KMS-11 (cell line): ENCODE data around the gene LCE1E.

ENCODE experiments used
- H2AFZ ChIP-seq: fragments of 200-600 bp; sonication (generic); 2 replicates; pipeline ENCODE4 v1.6.1; 2016; ENCODE audit warnings: antibody characterized with exemption, mixed run types, low read depth
- H3K27ac ChIP-seq: fragments of 200-600 bp; sonication (generic); 2 replicates; pipeline ENCODE4 v1.6.1; 2016; ENCODE audit warnings: mild to moderate bottlenecking, mixed run types
- H3K27me3 ChIP-seq: fragments of 200-600 bp; sonication (generic); 2 replicates; pipeline ENCODE4 v1.6.1; 2017; ENCODE audit warnings: mild to moderate bottlenecking, low read depth, mixed run types, moderate library complexity; ENCODE audit not compliant: insufficient read depth
- H3K36me3 ChIP-seq: fragments of 200-600 bp; sonication (generic); 2 replicates; pipeline ENCODE4 v1.6.1; 2017; ENCODE audit warnings: mild to moderate bottlenecking, mixed run types; ENCODE audit not compliant: insufficient read depth
- H3K4me1 ChIP-seq: fragments of 200-600 bp; sonication (generic); 2 replicates; pipeline ENCODE4 v1.6.1; 2016; ENCODE audit warnings: mild to moderate bottlenecking, low read depth, mixed run types; ENCODE audit not compliant: poor library complexity, severe bottlenecking
- H3K4me2 ChIP-seq: fragments of 200-600 bp; sonication (generic); 2 replicates; pipeline ENCODE4 v1.7.0; 2016; ENCODE audit warnings: mild to moderate bottlenecking, mixed run types
- H3K4me3 ChIP-seq: fragments of 200-600 bp; sonication (generic); IDR thresholded peaks from 2 replicates; pipeline ENCODE4 v1.6.1; 2017; ENCODE audit warnings: low read depth, low read length, mixed read lengths; ENCODE audit not compliant: insufficient read depth
- H3K79me2 ChIP-seq: fragments of 200-600 bp; sonication (generic); 2 replicates; pipeline ENCODE4 v1.6.1; 2016; ENCODE audit warnings: low read depth, mixed run types; ENCODE audit not compliant: insufficient read depth
- H3K9ac ChIP-seq: fragments of 200-600 bp; sonication (generic); 2 replicates; pipeline ENCODE4 v1.6.1; 2016; ENCODE audit warnings: mild to moderate bottlenecking, mixed run types
- H4K20me1 ChIP-seq: fragments of 200-600 bp; sonication (generic); 2 replicates; pipeline ENCODE4 v1.6.1; 2016; ENCODE audit warnings: mild to moderate bottlenecking, mixed run types; ENCODE audit not compliant: insufficient read depth
- TF ChIP-seq, protein P1 (sequence below): fragments of 200-600 bp; sonication (generic); conservative IDR thresholded peaks from 2 replicates; pipeline ENCODE4 v1.6.1; 2017; ENCODE audit warnings: low read depth, mild to moderate bottlenecking, antibody characterized with exemption, low read length, moderate library complexity, mixed read lengths

The LCE1E gene

DNA sequence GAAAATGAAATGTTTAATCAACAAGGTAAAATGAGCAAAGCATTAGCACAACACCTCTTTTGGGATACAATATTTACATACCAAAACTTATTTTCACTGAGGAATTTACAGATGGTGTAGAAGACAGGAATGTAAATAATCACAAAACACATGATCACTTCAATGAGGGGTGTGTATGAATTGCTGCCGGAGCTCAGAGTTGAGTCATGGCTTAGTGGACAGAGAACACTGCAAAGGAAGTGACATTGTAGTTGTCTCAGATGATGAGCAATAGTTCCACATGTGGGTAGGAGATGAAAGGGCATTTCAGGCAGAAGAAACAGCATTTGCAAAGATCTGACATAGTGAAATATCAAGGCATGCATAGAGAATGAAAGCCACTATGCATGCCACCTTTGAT lies 33.8 kb upstream of the LCE1E start:
- Histone ChIP-seq H3K9ac (no peak overlapping the region), H4K20me1 (no peaks in the 10 kb centered on the region), H3K27ac (no peak overlapping the region), H3K79me2 (no peaks in the 10 kb centered on the region), H3K4me2 (no peak overlapping the region), H3K36me3 (no peaks in the 10 kb centered on the region), H3K4me3 (no peak overlapping the region), H3K27me3 (no peaks in the 10 kb centered on the region), H3K4me1 (no peaks in the 10 kb centered on the region), H2AFZ (no peak overlapping the region)
- TF ChIP-seq, protein P1, sequence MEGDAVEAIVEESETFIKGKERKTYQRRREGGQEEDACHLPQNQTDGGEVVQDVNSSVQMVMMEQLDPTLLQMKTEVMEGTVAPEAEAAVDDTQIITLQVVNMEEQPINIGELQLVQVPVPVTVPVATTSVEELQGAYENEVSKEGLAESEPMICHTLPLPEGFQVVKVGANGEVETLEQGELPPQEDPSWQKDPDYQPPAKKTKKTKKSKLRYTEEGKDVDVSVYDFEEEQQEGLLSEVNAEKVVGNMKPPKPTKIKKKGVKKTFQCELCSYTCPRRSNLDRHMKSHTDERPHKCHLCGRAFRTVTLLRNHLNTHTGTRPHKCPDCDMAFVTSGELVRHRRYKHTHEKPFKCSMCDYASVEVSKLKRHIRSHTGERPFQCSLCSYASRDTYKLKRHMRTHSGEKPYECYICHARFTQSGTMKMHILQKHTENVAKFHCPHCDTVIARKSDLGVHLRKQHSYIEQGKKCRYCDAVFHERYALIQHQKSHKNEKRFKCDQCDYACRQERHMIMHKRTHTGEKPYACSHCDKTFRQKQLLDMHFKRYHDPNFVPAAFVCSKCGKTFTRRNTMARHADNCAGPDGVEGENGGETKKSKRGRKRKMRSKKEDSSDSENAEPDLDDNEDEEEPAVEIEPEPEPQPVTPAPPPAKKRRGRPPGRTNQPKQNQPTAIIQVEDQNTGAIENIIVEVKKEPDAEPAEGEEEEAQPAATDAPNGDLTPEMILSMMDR = no peak

DNA sequence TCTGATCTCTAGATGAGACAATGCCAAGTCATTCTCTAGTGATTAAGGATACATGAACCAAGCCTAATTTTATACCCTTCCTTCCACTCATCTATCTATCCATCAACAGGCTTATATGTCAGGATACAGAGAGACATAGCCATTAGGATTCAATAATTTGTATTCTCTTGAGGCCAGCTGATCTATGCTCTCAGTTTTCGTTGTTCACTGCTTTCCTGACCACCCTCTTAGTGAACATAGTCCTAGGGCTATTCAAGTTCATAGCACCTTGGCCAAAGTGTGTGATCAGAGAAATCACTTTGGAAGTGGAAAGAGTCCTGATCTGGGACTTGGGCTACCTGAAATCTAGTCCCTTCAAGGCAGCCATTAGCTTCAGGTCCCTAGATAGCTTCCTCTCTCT lies 32.5 kb upstream of the LCE1E start:
- H3K9ac ChIP-seq = no peak overlapping the region
- no peak overlapping the region for H3K4me2 ChIP-seq
- no peak overlapping the region for H3K4me3 ChIP-seq
- H3K4me1 ChIP-seq = no peaks in the 10 kb centered on the region
- H3K27me3 ChIP-seq = no peaks in the 10 kb centered on the region
- no peaks in the 10 kb centered on the region for H4K20me1 ChIP-seq
- no peak overlapping the region for H2AFZ ChIP-seq
- TF ChIP-seq, protein P1 = no peak
- no peaks in the 10 kb centered on the region for H3K79me2 ChIP-seq
- no peak overlapping the region for H3K27ac ChIP-seq
- no peaks in the 10 kb centered on the region for H3K36me3 ChIP-seq

DNA sequence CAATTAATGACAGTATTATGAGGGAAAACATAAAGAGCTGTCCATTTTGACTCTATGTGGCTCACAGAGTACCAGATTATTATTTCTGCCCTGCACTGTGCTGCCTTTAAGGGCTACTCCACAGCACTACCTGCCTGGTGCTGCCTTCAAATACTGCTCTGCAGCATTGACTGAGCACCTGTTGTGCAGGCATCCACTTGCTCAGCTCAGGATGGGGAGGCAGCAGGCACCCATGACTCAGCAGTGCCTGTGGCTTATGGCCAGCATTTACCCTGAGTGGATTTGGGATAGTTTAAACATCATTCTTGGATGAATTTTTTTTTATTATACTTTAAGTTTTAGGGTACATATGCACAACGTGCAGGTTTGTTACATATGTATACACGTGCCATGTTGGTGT lies 29.2 kb upstream of the LCE1E start:
- H3K4me1 ChIP-seq = no peaks in the 10 kb centered on the region
- H3K4me2 ChIP-seq = no peak overlapping the region
- no peaks in the 10 kb centered on the region for H3K27me3 ChIP-seq
- no peak overlapping the region for H2AFZ ChIP-seq
- no peak overlapping the region for H3K27ac ChIP-seq
- no peak overlapping the region for H3K9ac ChIP-seq
- no peaks in the 10 kb centered on the region for H4K20me1 ChIP-seq
- TF ChIP-seq, protein P1 = no peak
- H3K4me3 ChIP-seq = no peak overlapping the region
- no peaks in the 10 kb centered on the region for H3K36me3 ChIP-seq
- no peaks in the 10 kb centered on the region for H3K79me2 ChIP-seq

DNA sequence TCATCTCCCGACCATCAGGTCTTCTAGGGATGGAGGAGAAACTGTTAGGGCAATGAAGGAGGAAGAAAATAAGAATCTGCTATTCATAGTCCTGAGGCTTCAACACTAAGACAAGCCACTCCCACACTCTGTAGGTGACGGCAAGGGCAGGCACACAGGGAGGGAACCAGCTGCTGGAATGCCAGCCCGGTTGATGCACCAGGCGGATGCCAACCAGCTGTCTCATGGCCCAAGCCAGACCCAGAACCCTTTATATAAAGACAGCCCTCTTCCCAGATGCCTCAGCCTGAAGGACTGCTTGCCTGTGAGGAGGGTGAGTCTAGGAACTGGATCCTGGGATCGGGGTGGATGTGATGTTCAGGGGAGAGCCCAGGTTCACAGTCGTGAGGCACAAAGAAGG lies 28.3 kb upstream of the LCE1E start, which contains the start of gene KPRP:
TSS of gene KPRP (plus strand) at position 279 of the 400 bp plus-strand sequence. CDS start 1,564 bp downstream, outside the sequence.
- Histone ChIP-seq H3K9ac (no peak within 1 kb of the TSS), H3K4me1 (no peaks in the 10 kb centered on the region), H3K36me3 (no peaks in the 10 kb centered on the region), H3K27ac (no peak within 1 kb of the TSS), H3K4me3 (no peak within 1 kb of the TSS), H3K4me2 (no peak within 1 kb of the TSS), H2AFZ (no peak within 1 kb of the TSS), H3K79me2 (no peaks in the 10 kb centered on the region), H3K27me3 (no peaks in the 10 kb centered on the region), H4K20me1 (no peaks in the 10 kb centered on the region)
- TF ChIP-seq, protein P1 = no peak

DNA sequence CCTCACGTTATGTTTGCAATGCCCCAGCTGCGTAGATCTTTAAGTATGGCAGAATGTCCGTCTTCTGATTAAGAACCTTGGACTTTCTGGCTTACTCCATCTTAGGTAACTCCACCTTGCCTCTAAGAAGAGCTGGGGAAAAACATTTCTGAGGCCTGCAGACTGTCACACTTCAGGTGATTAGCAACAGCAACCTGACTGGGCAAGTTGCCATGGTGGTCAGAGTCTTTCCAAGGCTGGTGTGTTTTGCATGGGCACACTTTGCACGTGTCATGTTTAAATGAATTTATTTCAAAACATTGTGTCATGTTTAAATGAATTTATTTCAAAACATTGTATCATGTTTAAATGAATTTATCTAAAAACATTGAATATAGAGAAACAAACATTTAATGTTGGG lies 27.4 kb upstream of the LCE1E start:
- Histone ChIP-seq H3K4me1 (no peaks in the 10 kb centered on the region), H4K20me1 (no peaks in the 10 kb centered on the region)
- TF ChIP-seq, protein P1 = no peak

More for the DNA sequence above, 27.4 kb upstream of the LCE1E start:
- H3K4me3 ChIP-seq = no peak overlapping the region
- H3K9ac ChIP-seq = no peak overlapping the region
- no peak overlapping the region for H2AFZ ChIP-seq
- H3K27ac ChIP-seq = no peak overlapping the region
- no peaks in the 10 kb centered on the region for H3K27me3 ChIP-seq
- H3K4me2 ChIP-seq = no peak overlapping the region
- H3K36me3 ChIP-seq = no peaks in the 10 kb centered on the region
- no peaks in the 10 kb centered on the region for H3K79me2 ChIP-seq
